DND-41 (cell line): ENCODE measurements around the gene PINK1.

ENCODE experiments used
- CTCF ChIP-seq: IDR thresholded peaks from 2 replicates; pipeline ENCODE4 v1.5.1; 2012; ENCODE audit warnings: borderline replicate concordance, low read length, moderate library complexity, mild to moderate bottlenecking; ENCODE audit not compliant: poor library complexity, severe bottlenecking; ENCODE audit errors: extremely low read depth
- EZH2 ChIP-seq: IDR thresholded peaks from 3 replicates; pipeline ENCODE4 v1.6.1; 2012; ENCODE audit warnings: borderline replicate concordance, low read depth, mild to moderate bottlenecking, moderate library complexity, low read length, inconsistent platforms; ENCODE audit not compliant: severe bottlenecking

- TF ChIP-seq CTCF = no peak
- no peak for TF ChIP-seq EZH2
These were observed 38.5 kb upstream of the PINK1 start for GRCh38 chr1:20594746-20595145.
